H7 (cell line): ENCODE measurements around the gene CCT3. TPM values are rescaled to one million over a fixed set of nuclear protein-coding genes. Genes with fewer than 3 reads are reported as not detected.

ENCODE experiments used
- DNase-seq: peaks from one replicate; pipeline ENCODE4 v3.0.0; 2012
- H3K27me3 ChIP-seq: 2 replicates; pipeline ENCODE4 v1.6.0; 2011; ENCODE audit warnings: mild to moderate bottlenecking, low read length; ENCODE audit not compliant: control insufficient read depth, insufficient read depth
- H3K36me3 ChIP-seq: replicated peaks from 2 replicates; pipeline ENCODE4 v1.5.1; 2011; ENCODE audit warnings: low read length; ENCODE audit not compliant: control insufficient read depth, insufficient read depth
- H3K4me3 ChIP-seq: 2 replicates; pipeline ENCODE4 v1.5.1; 2011; ENCODE audit warnings: low read depth, mild to moderate bottlenecking, control low read depth, low read length, moderate library complexity; ENCODE audit not compliant: insufficient read depth
- total RNA-seq: library from RNA; depleted of rRNA; stranded (reverse); fragments of >200 nt; shearing (Covaris generic); gene quantifications from 2 replicates; pipeline ENCODE4 v1.2.3, GENCODE V29; 2014; rRNA removed

The CCT3 gene
- total RNA-seq, 1 experiment from 2014 or later = 946 TPM

DNA sequence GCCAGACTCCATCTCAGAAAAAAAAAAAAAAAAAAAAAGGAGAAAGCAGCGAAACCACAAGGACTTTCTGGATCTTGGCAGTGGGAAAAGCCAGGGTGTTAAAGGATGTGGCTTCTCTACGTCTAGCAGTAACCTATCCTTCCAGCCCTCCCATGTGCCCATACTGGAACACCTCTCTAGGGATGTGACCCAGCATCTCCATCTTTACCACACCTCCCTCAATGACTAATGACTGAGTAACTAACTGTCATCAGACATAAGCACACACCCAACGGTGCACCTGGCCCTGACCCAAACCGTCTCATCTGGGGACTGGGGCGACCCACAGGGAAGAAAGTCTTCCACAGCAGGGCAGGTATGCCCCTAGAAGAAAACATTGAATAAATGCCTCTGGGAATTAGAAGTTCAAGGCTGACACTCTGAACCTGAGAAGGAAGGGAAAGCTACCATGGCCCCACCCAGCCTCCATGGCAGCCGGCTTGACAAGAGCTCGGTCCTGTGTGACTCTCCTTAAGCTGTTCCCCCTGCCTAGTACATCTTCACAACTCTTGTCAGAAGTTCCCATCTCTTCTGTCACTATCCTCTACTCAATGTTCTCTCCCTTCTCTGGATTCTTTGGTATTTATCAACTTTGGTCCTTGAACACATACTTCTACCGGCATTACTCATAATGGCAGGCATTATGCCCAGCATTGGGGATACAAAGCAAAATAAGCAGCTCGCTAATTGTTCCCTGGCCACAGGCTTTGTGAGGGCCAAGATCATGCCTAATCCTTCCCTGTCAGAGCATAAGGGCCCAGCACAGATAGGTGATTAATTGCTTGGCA lies 75.4 kb downstream of the CCT3 start:
- peaks cover 70% of the 10 kb centered on the region for H3K36me3 ChIP-seq
- DNase-seq = no peak
- no peaks in the 10 kb centered on the region for H3K27me3 ChIP-seq
- no peak overlapping the region for H3K4me3 ChIP-seq

DNA sequence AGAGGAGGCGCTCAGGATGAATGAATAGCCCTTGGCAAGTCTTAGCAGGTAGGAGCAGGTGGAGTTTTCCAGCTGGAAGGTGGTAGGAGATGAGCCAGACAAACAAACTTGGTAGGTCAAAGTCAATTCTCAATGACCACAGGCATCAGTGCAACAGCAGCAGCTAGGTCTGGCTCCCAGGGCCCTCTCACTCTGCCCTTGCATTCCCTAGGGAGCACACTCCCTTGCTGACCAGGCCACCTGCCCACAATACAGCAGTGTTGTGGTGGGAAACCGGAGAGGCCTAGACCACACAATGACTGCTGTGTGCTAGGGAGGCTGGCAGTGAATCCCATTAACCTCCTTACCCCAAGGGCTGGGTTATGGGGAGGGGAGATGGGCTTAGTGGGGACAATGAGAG lies 77.2 kb downstream of the CCT3 start:
- no peaks in the 10 kb centered on the region for H3K27me3 ChIP-seq
- H3K4me3 ChIP-seq = no peak overlapping the region
- DNase-seq = no peak
- peaks cover 60% of the 10 kb centered on the region for H3K36me3 ChIP-seq

DNA sequence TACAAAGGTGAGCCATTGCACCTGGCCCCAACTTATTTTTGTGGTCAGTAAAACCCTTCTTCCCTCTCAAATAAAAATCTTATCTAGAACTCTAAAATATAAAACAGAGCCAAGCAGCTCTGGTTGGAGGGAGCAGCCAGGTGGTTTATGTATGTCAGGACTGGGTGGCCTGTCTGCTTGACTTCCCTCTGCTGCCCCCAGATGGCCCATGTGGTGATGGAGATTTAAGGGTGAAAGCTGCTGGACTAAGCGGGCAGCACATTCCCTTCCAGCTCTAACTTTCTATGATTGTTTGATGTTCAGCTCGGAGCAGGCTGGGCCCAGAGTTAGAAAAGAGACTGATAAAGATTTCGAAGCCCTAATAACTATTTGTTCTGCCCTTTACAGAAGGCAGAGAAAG lies 78.3 kb downstream of the CCT3 start:
- H3K36me3 ChIP-seq = peaks cover 53% of the 10 kb centered on the region

More for the DNA sequence above, 78.3 kb downstream of the CCT3 start:
- no peak for DNase-seq
- H3K4me3 ChIP-seq = no peak overlapping the region
- H3K27me3 ChIP-seq = no peaks in the 10 kb centered on the region

Other genes with a start within 250 kb of the CCT3 start
- gene LMNA, start 223.6 kb downstream of the CCT3 start, total RNA-seq = 101 and 119 TPM in 2 replicates
- gene SEMA4A, start 184.7 kb downstream of the CCT3 start, total RNA-seq = 10.3 and 15.8 TPM in 2 replicates
- 31.9 and 33.2 TPM in 2 replicates for gene SLC25A44, start 144.2 kb downstream of the CCT3 start, total RNA-seq
- gene PMF1, start 125.3 kb downstream of the CCT3 start, total RNA-seq = 286 and 290 TPM in 2 replicates
- 1.4 and 2.7 TPM in 2 replicates for gene BGLAP, start 96.1 kb downstream of the CCT3 start, total RNA-seq
- gene PAQR6, start 90.2 kb downstream of the CCT3 start, total RNA-seq = 6.1 and 11.5 TPM in 2 replicates
- 216 and 232 TPM in 2 replicates for gene SMG5, start 55.5 kb downstream of the CCT3 start, total RNA-seq
- gene TMEM79, start 54.0 kb downstream of the CCT3 start, total RNA-seq = 2.3 and 3.1 TPM in 2 replicates
- gene GLMP, start 42.6 kb downstream of the CCT3 start, total RNA-seq = 106 and 120 TPM in 2 replicates
- gene VHLL, start 39.0 kb downstream of the CCT3 start, total RNA-seq = not detected in 2 replicates
- gene TSACC, start 234 bp upstream of the CCT3 start, total RNA-seq = 2.2 and 3.5 TPM in 2 replicates
- gene RHBG, start 30.9 kb upstream of the CCT3 start, total RNA-seq = 0.69 and 1.3 TPM in 2 replicates
- 14.2 TPM in 2 replicates for gene MEF2D, start 162.5 kb upstream of the CCT3 start, total RNA-seq
- 35.6 and 36.8 TPM in 2 replicates for gene IQGAP3, start 234.3 kb upstream of the CCT3 start, total RNA-seq
- gene TTC24, start 241.4 kb upstream of the CCT3 start, total RNA-seq = 0.52 TPM in 1 of 2 replicates, not detected in the other